Trophoblast cell (in vitro differentiated cells and primary cell): ENCODE results near the gene FGD4.
A peak's percentile ranks its signal among the peaks of the same experiment; 100 is the strongest.

Experiments
- DNase-seq, 2 donors: peaks; one replicate each; pipeline ENCODE4 v3.0.0-alpha.2; 2016
- H2AFZ ChIP-seq: 2 replicates; pipeline ENCODE4 v1.6.1; 2013; ENCODE audit warnings: low read length, moderate library complexity, mild to moderate bottlenecking; ENCODE audit not compliant: insufficient read depth, poor library complexity
- H2AK5ac ChIP-seq: 2 replicates; pipeline ENCODE4 v1.6.1; 2013; ENCODE audit warnings: mild to moderate bottlenecking, low read length
- H2BK120ac ChIP-seq: 2 replicates; pipeline ENCODE4 v1.6.1; 2013; ENCODE audit warnings: low read length, mild to moderate bottlenecking, moderate library complexity; ENCODE audit not compliant: insufficient read depth, poor library complexity
- H2BK12ac ChIP-seq: 2 replicates; pipeline ENCODE4 v1.6.1; 2013; ENCODE audit warnings: mild to moderate bottlenecking, low read length, moderate library complexity
- H2BK5ac ChIP-seq: 2 replicates; pipeline ENCODE4 v1.6.1; 2013; ENCODE audit warnings: low read length, low read depth, moderate library complexity, mild to moderate bottlenecking; ENCODE audit not compliant: poor library complexity
- H3K14ac ChIP-seq: 2 replicates; pipeline ENCODE4 v1.6.1; 2013; ENCODE audit warnings: mild to moderate bottlenecking, low read length
- H3K18ac ChIP-seq: 2 replicates; pipeline ENCODE4 v1.6.1; 2013; ENCODE audit warnings: mild to moderate bottlenecking, low read length
- H3K23ac ChIP-seq: 2 replicates; pipeline ENCODE4 v1.6.1; 2013; ENCODE audit warnings: low read length
- H3K27ac ChIP-seq: 2 replicates; pipeline ENCODE4 v1.5.1; 2013; ENCODE audit warnings: low read depth, mild to moderate bottlenecking, inconsistent platforms, low read length, moderate library complexity
- H3K27me3 ChIP-seq: 2 replicates; pipeline ENCODE4 v1.6.1; 2013; ENCODE audit warnings: inconsistent platforms, mild to moderate bottlenecking, low read length, moderate library complexity; ENCODE audit not compliant: insufficient read depth
- H3K36me3 ChIP-seq, 2 experiments: 1 replicate in 1 of 2; 2 replicates in 1 of 2; pipeline ENCODE4 v1.6.1; 2013; ENCODE audit warnings: low read length in 2 of 2, mild to moderate bottlenecking in 2 of 2, moderate library complexity in 1 of 2; ENCODE audit not compliant: insufficient read depth in 2 of 2, control insufficient read depth in 1 of 2
- H3K4ac ChIP-seq: 2 replicates; pipeline ENCODE4 v1.6.1; 2013; ENCODE audit warnings: low read depth, mild to moderate bottlenecking, low read length, moderate library complexity
- H3K4me1 ChIP-seq, 2 experiments: 1 replicate in 1 of 2; 2 replicates in 1 of 2; pipeline ENCODE4 v1.6.1; 2013; ENCODE audit warnings: low read length in 2 of 2, mild to moderate bottlenecking in 2 of 2, moderate library complexity in 1 of 2; ENCODE audit not compliant: insufficient read depth in 2 of 2, control insufficient read depth in 1 of 2
- H3K4me2 ChIP-seq: 2 replicates; pipeline ENCODE4 v1.6.1; 2013; ENCODE audit warnings: inconsistent platforms, mild to moderate bottlenecking, low read length, moderate library complexity
- H3K4me3 ChIP-seq: 2 replicates; pipeline ENCODE4 v1.5.1; 2013; ENCODE audit warnings: mild to moderate bottlenecking, low read depth, low read length, inconsistent platforms
- H3K79me1 ChIP-seq: one replicate; pipeline ENCODE4 v1.6.1; 2013; ENCODE audit warnings: low read length
- H3K79me2 ChIP-seq: 2 replicates; pipeline ENCODE4 v1.6.1; 2013; ENCODE audit warnings: low read length, mild to moderate bottlenecking; ENCODE audit not compliant: control insufficient read depth, insufficient read depth, poor library complexity
- H3K9ac ChIP-seq: 2 replicates; pipeline ENCODE4 v1.6.1; 2013; ENCODE audit warnings: mild to moderate bottlenecking, low read length
- H3K9me3 ChIP-seq: 2 replicates; pipeline ENCODE4 v1.6.1; 2013; ENCODE audit warnings: low read depth, mild to moderate bottlenecking, control low read depth, inconsistent platforms, low read length; ENCODE audit not compliant: insufficient read depth
- H4K12ac ChIP-seq: 2 replicates; pipeline ENCODE4 v1.6.1; 2013; ENCODE audit warnings: low read depth, mild to moderate bottlenecking, low read length, moderate library complexity
- H4K8ac ChIP-seq: 2 replicates; pipeline ENCODE4 v1.6.1; 2013; ENCODE audit warnings: low read depth, mild to moderate bottlenecking, low read length, moderate library complexity
- H4K91ac ChIP-seq: one replicate; pipeline ENCODE4 v1.6.1; 2013; ENCODE audit warnings: low read depth, mild to moderate bottlenecking, low read length, moderate library complexity
- WGBS: extraction: QIAGEN DNeasy Blood & Tissue Kit; methylation state at CpG from one replicate; pipeline ENCODE4 v1.1.7; 2013; ENCODE audit warnings: missing lambda C conversion rate; ENCODE audit not compliant: insufficient read length, insufficient coverage; ENCODE audit errors: extremely low coverage; 5-methylcytosine and 5-hydroxymethylcytosine counted together

Gene FGD4

DNA sequence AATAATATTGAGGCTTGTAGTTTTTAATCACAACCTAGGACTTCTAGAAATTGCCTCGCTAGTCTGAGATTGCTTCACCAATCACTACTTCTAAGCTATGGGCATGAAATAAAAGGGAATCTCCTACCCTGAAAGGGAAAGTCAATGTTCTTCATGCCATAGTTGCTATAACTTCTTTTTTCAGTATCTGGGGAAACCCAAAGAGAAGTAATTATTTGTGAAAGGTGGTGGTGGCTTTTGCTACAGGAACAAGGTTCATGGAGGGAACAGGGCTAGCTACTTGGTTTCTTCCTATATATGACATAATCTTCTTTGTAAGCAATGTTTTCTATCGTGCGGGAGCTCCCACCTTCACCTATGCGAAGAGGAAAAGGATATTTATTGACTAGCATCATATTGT lies 218.2 kb downstream of the FGD4 start:
- Histone ChIP-seq H3K27ac (no peak overlapping the region), H4K91ac (no peak overlapping the region), H2BK12ac (no peak overlapping the region), H4K8ac (no peak overlapping the region), H3K79me2 (no peaks in the 10 kb centered on the region), H3K4me3 (no peak overlapping the region), H2AK5ac (no peak overlapping the region), H3K9me3 (no peaks in the 10 kb centered on the region), H3K4me1 (no peaks in the 10 kb centered on the region), H3K36me3 (no peaks in the 10 kb centered on the region), H3K4me2 (no peak overlapping the region), H2BK120ac (no peak overlapping the region), H4K12ac (no peak overlapping the region), H3K23ac (no peak overlapping the region), H3K14ac (no peak overlapping the region), H2BK5ac (no peak overlapping the region), H3K9ac (no peak overlapping the region), H3K27me3 (no peaks in the 10 kb centered on the region), H3K4ac (no peak overlapping the region), H3K79me1 (no peaks in the 10 kb centered on the region), H2AFZ (no peak overlapping the region), H3K18ac (no peak overlapping the region)
- WGBS = no CpG with 5 or more reads among the region's 4 CpGs
- DNase-seq = no peak

DNA sequence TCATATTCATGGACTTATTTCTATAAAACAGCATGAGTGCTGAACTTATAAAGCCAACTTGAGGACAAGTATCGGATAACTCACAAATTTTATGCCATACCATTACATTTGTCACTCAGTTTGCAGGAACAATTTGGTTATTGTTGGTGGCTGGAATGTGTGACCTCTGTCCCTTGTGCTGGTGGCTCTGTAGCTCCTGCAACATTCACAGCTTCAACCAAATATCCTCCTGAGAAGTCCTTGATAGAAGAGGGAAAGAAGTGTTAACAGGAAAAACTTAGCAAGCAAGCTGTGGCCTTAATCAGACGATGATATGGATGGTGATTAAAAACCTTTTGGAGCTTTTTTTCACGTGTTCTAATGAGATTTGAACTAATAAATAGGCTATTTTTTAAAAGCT lies 218.8 kb downstream of the FGD4 start:
- H3K9me3 ChIP-seq = no peaks in the 10 kb centered on the region
- no peaks in the 10 kb centered on the region for H3K36me3 ChIP-seq
- H3K9ac ChIP-seq = no peak overlapping the region
- no peak overlapping the region for H4K91ac ChIP-seq
- no peaks in the 10 kb centered on the region for H3K79me2 ChIP-seq
- no peak overlapping the region for H2AK5ac ChIP-seq
- no peak for DNase-seq
- H2BK5ac ChIP-seq = no peak overlapping the region
- no peak overlapping the region for H3K4ac ChIP-seq
- no peak overlapping the region for H2BK12ac ChIP-seq
- H2BK120ac ChIP-seq = no peak overlapping the region
- no peak overlapping the region for H4K12ac ChIP-seq
- H3K27me3 ChIP-seq = no peaks in the 10 kb centered on the region
- no peaks in the 10 kb centered on the region for H3K4me1 ChIP-seq
- H3K27ac ChIP-seq = no peak overlapping the region
- H3K4me2 ChIP-seq = no peak overlapping the region
- no peak overlapping the region for H3K4me3 ChIP-seq
- no peaks in the 10 kb centered on the region for H3K79me1 ChIP-seq
- no CpG with 5 or more reads among the region's 3 CpGs for WGBS
- no peak overlapping the region for H3K23ac ChIP-seq
- no peak overlapping the region for H2AFZ ChIP-seq
- H3K18ac ChIP-seq = no peak overlapping the region
- no peak overlapping the region for H4K8ac ChIP-seq
- H3K14ac ChIP-seq = no peak overlapping the region

DNA sequence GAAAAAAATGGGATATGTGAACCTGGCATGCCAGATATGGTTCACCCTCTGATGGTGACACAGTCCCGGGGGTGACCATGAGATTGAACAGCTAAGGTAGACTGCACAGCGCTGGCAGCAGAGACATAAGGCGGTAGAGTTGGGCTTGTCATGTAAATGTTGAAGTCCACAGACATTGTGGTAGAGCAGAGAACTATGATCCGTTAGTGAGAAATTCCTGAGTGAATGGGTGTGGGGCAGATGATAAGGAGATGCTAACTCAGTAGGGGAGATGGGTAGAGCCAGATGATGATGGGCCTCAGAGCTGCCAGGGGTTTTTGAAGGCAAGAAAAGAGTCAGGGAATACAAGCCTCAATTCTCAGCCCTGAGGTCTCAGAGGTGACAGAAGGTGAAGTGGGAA lies 228.6 kb downstream of the FGD4 start:
- H4K12ac ChIP-seq = no peak overlapping the region
- H2BK120ac ChIP-seq = no peak overlapping the region
- H3K14ac ChIP-seq = no peak overlapping the region
- H2AK5ac ChIP-seq = no peak overlapping the region
- H3K79me2 ChIP-seq = no peaks in the 10 kb centered on the region
- no peak overlapping the region for H3K18ac ChIP-seq
- no CpG with 5 or more reads among the region's 4 CpGs for WGBS
- H4K8ac ChIP-seq = no peak overlapping the region
- no peak overlapping the region for H3K4ac ChIP-seq
- H3K4me1 ChIP-seq = no peaks in the 10 kb centered on the region
- no peak overlapping the region for H3K4me3 ChIP-seq
- H2BK5ac ChIP-seq = no peak overlapping the region
- H2AFZ ChIP-seq = no peak overlapping the region
- H3K27ac ChIP-seq = no peak overlapping the region
- peaks cover 0 to 2% of the 10 kb centered on the region in 2 experiments for H3K36me3 ChIP-seq
- no peak overlapping the region for H4K91ac ChIP-seq
- H3K79me1 ChIP-seq = no peaks in the 10 kb centered on the region
- peak overlapping the region; percentile 40 for H3K9ac ChIP-seq
- no peaks in the 10 kb centered on the region for H3K27me3 ChIP-seq
- H3K9me3 ChIP-seq = no peaks in the 10 kb centered on the region
- DNase-seq = no peak
- no peak overlapping the region for H3K4me2 ChIP-seq
- no peak overlapping the region for H2BK12ac ChIP-seq
- no peak overlapping the region for H3K23ac ChIP-seq

DNA sequence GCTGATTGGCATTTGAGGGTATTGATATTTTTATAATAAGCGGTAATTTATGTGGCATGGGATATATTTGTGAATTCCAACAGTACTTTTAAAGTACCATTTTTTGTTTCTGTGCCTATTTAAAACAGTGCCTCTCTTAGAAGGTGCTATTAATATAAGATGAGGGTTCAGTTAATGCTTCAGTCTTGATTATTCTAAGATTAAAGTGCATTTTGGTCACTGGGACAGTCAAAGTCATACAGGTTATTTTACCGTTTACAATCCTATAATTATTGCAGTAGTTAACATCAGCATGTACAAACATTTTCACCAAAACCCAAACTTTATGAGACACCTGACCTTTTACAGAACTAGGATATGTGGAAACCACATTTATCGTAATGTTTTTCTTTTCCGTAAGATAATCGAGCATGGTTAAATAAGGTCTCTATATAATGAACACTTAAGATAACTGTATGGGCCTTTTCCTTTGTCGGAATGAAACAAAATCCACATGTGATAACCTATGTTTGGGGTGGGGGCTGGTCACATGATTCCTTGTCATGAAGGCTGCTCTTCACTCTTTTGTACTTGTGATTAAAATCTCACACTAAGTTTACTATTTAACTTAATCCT lies 242.0 kb downstream of the FGD4 start:
- peaks cover 5 to 7% of the 10 kb centered on the region in 2 experiments for H3K36me3 ChIP-seq
- WGBS = 100% methylated on average over 1 of the region's 6 CpGs
- H2BK12ac ChIP-seq = no peak overlapping the region

More for the DNA sequence above, 242.0 kb downstream of the FGD4 start:
- no peak for DNase-seq
- H3K79me2 ChIP-seq = no peaks in the 10 kb centered on the region
- no peaks in the 10 kb centered on the region for H3K9me3 ChIP-seq
- H3K18ac ChIP-seq = no peak overlapping the region
- no peak overlapping the region for H2AK5ac ChIP-seq
- no peak overlapping the region for H3K27ac ChIP-seq
- no peak overlapping the region for H3K4me2 ChIP-seq
- H3K23ac ChIP-seq = no peak overlapping the region
- no peak overlapping the region for H4K91ac ChIP-seq
- H2AFZ ChIP-seq = no peak overlapping the region
- no peaks in the 10 kb centered on the region for H3K79me1 ChIP-seq
- H3K4me3 ChIP-seq = no peak overlapping the region
- H3K27me3 ChIP-seq = no peaks in the 10 kb centered on the region
- H3K9ac ChIP-seq = no peak overlapping the region
- H3K4me1 ChIP-seq = no peaks in the 10 kb centered on the region
- no peak overlapping the region for H3K4ac ChIP-seq
- no peak overlapping the region for H4K8ac ChIP-seq
- H3K14ac ChIP-seq = no peak overlapping the region
- no peak overlapping the region for H2BK5ac ChIP-seq
- H4K12ac ChIP-seq = no peak overlapping the region
- no peak overlapping the region for H2BK120ac ChIP-seq
